Progenitor cell of endocrine pancreas (in vitro differentiated cells): ENCODE data around the gene ZNF574. TPM values are rescaled to one million over a fixed set of nuclear protein-coding genes. Genes with fewer than 3 reads are reported as not detected.

Experiments used
- DNase-seq: peaks from one replicate; pipeline ENCODE4 v3.0.0; 2021; ENCODE audit warnings: low spot score; ENCODE audit not compliant: unreplicated experiment
- H3K27ac Mint-ChIP-seq: 2 replicates; pipeline ENCODE4 v1.8.0; 2021; ENCODE audit warnings: mild to moderate bottlenecking, moderate library complexity, mixed read lengths
- H3K27me3 Mint-ChIP-seq: 2 replicates; pipeline ENCODE4 v1.8.0; 2021; ENCODE audit warnings: mixed read lengths
- H3K36me3 Mint-ChIP-seq: 2 replicates; pipeline ENCODE4 v1.8.0; 2022; ENCODE audit warnings: mixed read lengths; ENCODE audit not compliant: insufficient read depth
- H3K4me1 Mint-ChIP-seq: 2 replicates; pipeline ENCODE4 v1.8.0; 2021; ENCODE audit warnings: low read depth, mixed read lengths
- H3K4me3 Mint-ChIP-seq: 2 replicates; pipeline ENCODE4 v1.8.0; 2021; ENCODE audit warnings: low read depth, mild to moderate bottlenecking, moderate library complexity, mixed read lengths
- H3K9me3 Mint-ChIP-seq: 2 replicates; pipeline ENCODE4 v1.8.0; 2021; ENCODE audit warnings: low read depth, mixed read lengths
- total RNA-seq: library from RNA; stranded (reverse); gene quantifications from 2 replicates; pipeline ENCODE4 v1.2.1, GENCODE V29; 2021
- TF ChIP-seq, protein P1 (sequence below): fragments of 200-600 bp; sonication (generic); IDR thresholded peaks from one replicate; pipeline ENCODE4 v1.5.0; 2021; ENCODE audit warnings: antibody characterized with exemption, mild to moderate bottlenecking; ENCODE audit not compliant: unreplicated experiment

The ZNF574 gene
- total RNA-seq, 1 donor from 2014 or later = 22.5 TPM

DNA sequence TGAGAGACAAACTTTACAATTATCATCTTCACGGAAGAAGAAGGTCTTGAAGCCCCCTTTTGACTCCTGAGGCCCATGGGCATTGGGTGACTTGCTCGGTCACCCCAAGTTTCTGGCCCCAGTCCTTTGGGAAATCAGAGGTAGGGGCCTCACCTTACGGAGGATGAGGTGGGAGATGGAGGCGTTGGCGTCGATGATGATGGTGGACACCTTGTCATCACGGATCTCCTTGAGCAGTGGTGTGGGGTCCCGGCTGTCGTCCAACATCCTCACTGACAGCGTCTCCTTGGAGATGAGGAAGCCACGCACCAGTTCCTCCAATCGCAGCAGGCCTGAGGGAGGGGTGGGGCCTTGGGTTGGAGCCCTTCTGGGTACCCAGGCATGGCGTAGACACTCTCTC is 16.8 kb upstream of the ZNF574 start:
- no peaks in the 10 kb centered on the region for H3K27me3 Mint-ChIP-seq
- peaks cover 4% of the 10 kb centered on the region for H3K36me3 Mint-ChIP-seq
- no peak for DNase-seq
- TF ChIP-seq, protein P1, sequence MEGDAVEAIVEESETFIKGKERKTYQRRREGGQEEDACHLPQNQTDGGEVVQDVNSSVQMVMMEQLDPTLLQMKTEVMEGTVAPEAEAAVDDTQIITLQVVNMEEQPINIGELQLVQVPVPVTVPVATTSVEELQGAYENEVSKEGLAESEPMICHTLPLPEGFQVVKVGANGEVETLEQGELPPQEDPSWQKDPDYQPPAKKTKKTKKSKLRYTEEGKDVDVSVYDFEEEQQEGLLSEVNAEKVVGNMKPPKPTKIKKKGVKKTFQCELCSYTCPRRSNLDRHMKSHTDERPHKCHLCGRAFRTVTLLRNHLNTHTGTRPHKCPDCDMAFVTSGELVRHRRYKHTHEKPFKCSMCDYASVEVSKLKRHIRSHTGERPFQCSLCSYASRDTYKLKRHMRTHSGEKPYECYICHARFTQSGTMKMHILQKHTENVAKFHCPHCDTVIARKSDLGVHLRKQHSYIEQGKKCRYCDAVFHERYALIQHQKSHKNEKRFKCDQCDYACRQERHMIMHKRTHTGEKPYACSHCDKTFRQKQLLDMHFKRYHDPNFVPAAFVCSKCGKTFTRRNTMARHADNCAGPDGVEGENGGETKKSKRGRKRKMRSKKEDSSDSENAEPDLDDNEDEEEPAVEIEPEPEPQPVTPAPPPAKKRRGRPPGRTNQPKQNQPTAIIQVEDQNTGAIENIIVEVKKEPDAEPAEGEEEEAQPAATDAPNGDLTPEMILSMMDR = no peak
- H3K9me3 Mint-ChIP-seq = no peaks in the 10 kb centered on the region
- H3K4me1 Mint-ChIP-seq = no peaks in the 10 kb centered on the region
- H3K4me3 Mint-ChIP-seq = no peak overlapping the region
- H3K27ac Mint-ChIP-seq = no peak overlapping the region

DNA sequence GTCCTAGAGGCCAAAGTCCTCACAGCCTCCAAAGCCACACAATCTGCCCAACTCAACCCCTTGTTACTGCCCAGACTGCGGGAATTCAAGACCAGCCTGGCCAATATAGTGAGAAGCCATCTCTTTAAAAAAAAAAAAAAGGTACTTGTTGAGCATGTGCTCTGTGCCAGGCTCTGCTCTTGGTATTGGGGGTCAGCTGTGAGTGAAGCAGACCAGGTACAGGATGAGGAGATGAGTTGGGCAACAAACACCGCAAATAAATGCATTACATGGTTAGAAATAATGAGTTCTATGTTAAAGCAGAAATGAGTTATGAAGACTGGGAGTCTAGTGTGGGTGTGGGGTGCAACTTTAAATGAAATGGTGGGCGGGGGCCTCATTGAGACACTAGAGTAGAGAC is 15.8 kb upstream of the ZNF574 start:
- Mint-ChIP-seq H3K36me3 (peaks cover 4% of the 10 kb centered on the region), H3K4me3 (no peak overlapping the region), H3K27ac (no peak overlapping the region), H3K4me1 (no peaks in the 10 kb centered on the region), H3K9me3 (no peaks in the 10 kb centered on the region), H3K27me3 (no peaks in the 10 kb centered on the region)
- TF ChIP-seq, protein P1 = no peak
- DNase-seq = no peak

DNA sequence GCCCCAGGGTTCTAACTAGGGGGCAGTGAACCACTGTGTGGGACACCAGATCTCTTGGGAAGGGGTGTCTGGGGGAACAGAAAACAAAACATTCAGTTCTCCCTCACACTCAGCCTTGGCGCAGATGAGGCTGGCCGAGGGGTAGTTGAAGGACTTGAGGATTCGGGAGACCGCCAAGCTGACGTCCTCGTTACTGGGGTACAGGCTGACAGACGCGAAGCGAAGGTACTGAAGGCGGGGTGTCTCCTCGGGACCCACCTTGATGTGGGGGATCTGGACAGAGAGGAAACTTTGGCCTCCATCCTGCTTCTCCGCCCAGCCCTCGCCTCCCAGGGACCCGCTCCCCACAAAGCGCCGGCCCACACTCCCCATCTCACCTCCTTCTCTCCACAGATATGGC is 13.6 kb upstream of the ZNF574 start:
- Mint-ChIP-seq H3K27me3 (no peaks in the 10 kb centered on the region), H3K4me1 (no peaks in the 10 kb centered on the region), H3K4me3 (no peak overlapping the region), H3K9me3 (no peaks in the 10 kb centered on the region), H3K36me3 (peaks cover 4% of the 10 kb centered on the region), H3K27ac (no peak overlapping the region)
- DNase-seq = no peak
- TF ChIP-seq, protein P1 = no peak

DNA sequence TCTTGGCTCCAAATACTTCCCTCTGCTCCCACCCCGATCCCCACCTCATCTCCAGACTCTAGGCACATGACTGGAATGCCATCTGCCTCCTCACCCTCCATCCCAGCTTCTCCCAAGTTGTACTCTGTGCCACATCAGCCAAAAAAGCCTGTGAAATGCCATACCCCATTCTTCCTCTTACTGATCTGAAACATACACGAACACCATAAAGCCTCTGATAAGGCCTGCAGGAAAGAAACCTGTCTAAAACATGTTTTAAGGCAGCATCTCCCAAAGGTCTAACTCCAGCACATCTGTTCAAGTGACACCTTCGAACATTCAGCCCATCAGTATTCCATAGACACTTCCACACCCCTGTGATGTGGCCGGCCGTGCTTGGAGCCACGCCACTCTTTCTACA is 11.5 kb upstream of the ZNF574 start:
- TF ChIP-seq, protein P1 = no peak
- no peak overlapping the region for H3K27ac Mint-ChIP-seq
- no peaks in the 10 kb centered on the region for H3K27me3 Mint-ChIP-seq
- H3K36me3 Mint-ChIP-seq = peaks cover 4% of the 10 kb centered on the region
- no peak overlapping the region for H3K4me3 Mint-ChIP-seq
- DNase-seq = no peak
- no peaks in the 10 kb centered on the region for H3K4me1 Mint-ChIP-seq
- no peaks in the 10 kb centered on the region for H3K9me3 Mint-ChIP-seq

DNA sequence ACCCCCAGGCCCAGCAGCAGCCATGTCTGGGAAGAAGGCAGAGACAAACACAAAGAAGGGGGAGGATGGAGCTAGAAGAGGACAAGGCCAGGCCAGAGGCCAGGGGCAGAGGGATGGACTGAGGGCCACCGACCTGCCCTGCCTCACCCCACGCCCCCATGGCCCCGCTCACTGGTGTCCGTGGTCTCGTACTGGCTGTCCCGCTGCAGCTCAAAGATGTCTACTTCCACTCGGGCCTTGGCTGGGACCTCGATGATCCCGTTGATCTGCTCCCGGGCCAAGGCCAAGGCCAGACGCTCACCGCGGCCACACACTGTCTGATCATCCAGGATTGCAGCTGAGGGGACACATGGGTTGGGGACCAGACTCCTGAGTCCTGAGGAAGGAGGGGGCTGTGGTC is 10.9 kb upstream of the ZNF574 start:
- no peak for DNase-seq
- Mint-ChIP-seq H3K36me3 (no peaks in the 10 kb centered on the region), H3K27ac (no peak overlapping the region), H3K4me3 (no peak overlapping the region), H3K9me3 (no peaks in the 10 kb centered on the region), H3K4me1 (no peaks in the 10 kb centered on the region), H3K27me3 (no peaks in the 10 kb centered on the region)
- TF ChIP-seq, protein P1 = no peak
